Liver (tissue), 9 donors: ENCODE results near the gene P2RY14. TPM values are rescaled to one million over a fixed set of nuclear protein-coding genes. Genes with fewer than 3 reads are reported as not detected.

ENCODE experiments used
- DNase-seq: peaks from one replicate; pipeline ENCODE4 v3.0.0-alpha.2; 2017; ENCODE audit warnings: low spot score
- H3K27ac ChIP-seq, 2 donors: one replicate each; pipeline ENCODE4 v1.7.0; 2013; ENCODE audit warnings: inconsistent platforms in 2 of 2, low read length in 2 of 2, control low read depth in 1 of 2, low read depth in 1 of 2, mild to moderate bottlenecking in 1 of 2
- H3K27me3 ChIP-seq, 4 donors: one replicate each; pipeline versions ENCODE4 v1.6.1 to v1.7.0; 2013; ENCODE audit warnings: low read length in 3 of 4, inconsistent platforms in 1 of 4, mild to moderate bottlenecking in 1 of 4, moderate library complexity in 1 of 4; ENCODE audit not compliant: control insufficient read depth in 4 of 4, insufficient read depth in 4 of 4
- H3K36me3 ChIP-seq, 4 donors: one replicate each; pipeline versions ENCODE4 v1.6.1 to v1.7.0; 2013; ENCODE audit warnings: low read length in 3 of 4, mild to moderate bottlenecking in 3 of 4, low read depth in 1 of 4, moderate library complexity in 1 of 4; ENCODE audit not compliant: control insufficient read depth in 4 of 4, insufficient read depth in 3 of 4
- H3K4me1 ChIP-seq, 4 donors: one replicate each; pipeline versions ENCODE4 v1.6.1 to v1.7.0; 2013; ENCODE audit warnings: low read length in 3 of 4, mild to moderate bottlenecking in 3 of 4, moderate library complexity in 1 of 4; ENCODE audit not compliant: control insufficient read depth in 4 of 4, insufficient read depth in 4 of 4
- H3K4me3 ChIP-seq, 3 donors: one replicate each; pipeline versions ENCODE4 v1.6.1 to v1.7.0; 2013; ENCODE audit warnings: low read length in 3 of 3, control low read depth in 1 of 3, low read depth in 1 of 3, mild to moderate bottlenecking in 1 of 3
- H3K9ac ChIP-seq, 2 donors: one replicate each; pipeline ENCODE4 v1.7.0; 2013; ENCODE audit warnings: low read length in 2 of 2, mild to moderate bottlenecking in 2 of 2, moderate library complexity in 2 of 2, control low read depth in 1 of 2, low read depth in 1 of 2
- H3K9me3 ChIP-seq, 4 donors: one replicate each; pipeline versions ENCODE4 v1.6.1 to v1.7.0; 2013; ENCODE audit warnings: low read length in 3 of 4; ENCODE audit not compliant: control insufficient read depth in 4 of 4
- ATF3 ChIP-seq: IDR thresholded peaks from 2 replicates; pipeline ENCODE4 v1.6.1; 2016; ENCODE audit warnings: antibody characterized with exemption
- CTCF ChIP-seq: fragments of 150-350 bp; IDR thresholded peaks from 2 replicates; pipeline ENCODE4 v1.5.1; 2017; ENCODE audit warnings: improper control_type of control experiment, low read depth, low read length; ENCODE audit not compliant: missing input control
- EGR1 ChIP-seq, 2 donors: IDR thresholded peaks; 2 replicates each; pipeline ENCODE4 v1.6.1; 2016 to 2018; ENCODE audit warnings: antibody characterized with exemption in 2 of 2, low read depth in 2 of 2
- FOXA1 ChIP-seq: IDR thresholded peaks from 2 replicates; pipeline ENCODE4 v1.6.1; 2016; ENCODE audit warnings: antibody characterized with exemption
- FOXA2 ChIP-seq: IDR thresholded peaks from 2 replicates; pipeline ENCODE4 v1.6.1; 2016; ENCODE audit warnings: antibody characterized with exemption
- GABPA ChIP-seq, 2 donors: IDR thresholded peaks in 1 of 2; conservative IDR thresholded peaks in 1 of 2; 2 replicates each; pipeline ENCODE4 v1.6.1; 2016; ENCODE audit warnings: antibody characterized with exemption in 2 of 2, mild to moderate bottlenecking in 1 of 2, moderate library complexity in 1 of 2
- HNF4A ChIP-seq, 2 donors: conservative IDR thresholded peaks; 2 replicates each; pipeline ENCODE4 v1.6.1; 2016; ENCODE audit warnings: antibody characterized with exemption in 2 of 2, mild to moderate bottlenecking in 2 of 2
- HNF4G ChIP-seq: IDR thresholded peaks from 2 replicates; pipeline ENCODE4 v1.6.1; 2016; ENCODE audit warnings: antibody characterized with exemption
- JUND ChIP-seq, 2 donors: IDR thresholded peaks; 2 replicates each; pipeline ENCODE4 v1.6.1; 2016; ENCODE audit warnings: antibody characterized with exemption in 2 of 2
- MAX ChIP-seq: IDR thresholded peaks from 2 replicates; pipeline ENCODE4 v1.6.1; 2016; ENCODE audit warnings: antibody characterized with exemption
- NR2F2 ChIP-seq: IDR thresholded peaks from 2 replicates; pipeline ENCODE4 v1.6.1; 2016; ENCODE audit warnings: antibody characterized with exemption
- RAD21 ChIP-seq, 2 donors: IDR thresholded peaks; 2 replicates each; pipeline ENCODE4 v1.6.1; 2016; ENCODE audit warnings: antibody characterized with exemption in 2 of 2, mild to moderate bottlenecking in 2 of 2
- RXRA ChIP-seq, 2 donors: IDR thresholded peaks; 2 replicates each; pipeline ENCODE4 v1.6.1; 2017 to 2018; ENCODE audit warnings: antibody characterized with exemption in 2 of 2, mild to moderate bottlenecking in 1 of 2
- SP1 ChIP-seq: IDR thresholded peaks from 2 replicates; pipeline ENCODE4 v1.6.1; 2018; ENCODE audit warnings: antibody characterized with exemption, mild to moderate bottlenecking
- TAF1 ChIP-seq: conservative IDR thresholded peaks from 2 replicates; pipeline ENCODE4 v1.6.1; 2016; ENCODE audit warnings: antibody characterized with exemption, mild to moderate bottlenecking
- YY1 ChIP-seq: IDR thresholded peaks from 2 replicates; pipeline ENCODE4 v1.6.1; 2016; ENCODE audit warnings: antibody characterized with exemption, mild to moderate bottlenecking
- ZBTB33 ChIP-seq: IDR thresholded peaks from 2 replicates; pipeline ENCODE4 v1.6.1; 2016; ENCODE audit warnings: antibody characterized with exemption
- WGBS: extraction: QIAGEN DNeasy Blood & Tissue Kit; methylation state at CpG from one replicate; pipeline ENCODE4 v1.1.7; 2013; 5-methylcytosine and 5-hydroxymethylcytosine counted together
- polyA plus RNA-seq, 2 donors: library from polyadenylated mRNA; stranded (reverse) in 1 of 2; unstranded in 1 of 2; fragments of 200-250 nt in 1 of 2; fragments of >200 nt in 1 of 2; fragmentation: Nextera tagmentation in 1 of 2; extraction: Ambion mirVana in 1 of 2; gene quantifications; one replicate each; pipeline versions ENCODE4 v1.2.1 to v1.2.3, GENCODE V29; 2013 to 2015
- total RNA-seq, 2 donors: library from RNA; depleted of rRNA; stranded (reverse); fragments of >200 nt; gene quantifications; one replicate each; pipeline ENCODE4 v1.2.3, GENCODE V29; 2014
- TF ChIP-seq, protein P1 (sequence below): IDR thresholded peaks from 2 replicates; pipeline ENCODE4 v1.6.1; 2016; ENCODE audit warnings: antibody characterized with exemption, mild to moderate bottlenecking
- donor health status: healthy.
- donor health status: healthy.
- donor health status: healthy.
- donor health status: healthy.
- donor health status: healthy.

P2RY14 gene
- total and polyA plus RNA-seq, 4 donors = 0.10 to 0.37 (median 0.22) TPM

- H3K27ac ChIP-seq = no peak overlapping the region
- H3K9me3 ChIP-seq = no peaks in the 10 kb centered on the region
- no peak overlapping the region for H3K9ac ChIP-seq
- H3K4me1 ChIP-seq = no peaks in the 10 kb centered on the region
- whole genome bisulfite sequencing = 88% methylated on average over 4 of the region's 4 CpGs
- H3K27me3 ChIP-seq = no peaks in the 10 kb centered on the region
- TF ChIP-seq ZBTB33 (no peak), RAD21 (IDR thresholded peaks at IDR 0.05) (no peak), CTCF (no peak), FOXA1 (no peak), NR2F2 (no peak), EGR1 (IDR thresholded peaks at IDR 0.05; ENCODE audit: low read depth in 2 of 2) (no peak), GABPA (IDR thresholded peaks at IDR 0.05 in 1 of 2, conservative IDR thresholded peaks at IDR 0.05 in 1 of 2) (no peak), JUND (IDR thresholded peaks at IDR 0.05) (no peak), ATF3 (no peak), MAX (no peak), HNF4A (conservative IDR thresholded peaks at IDR 0.05) (no peak), YY1 (no peak), RXRA (IDR thresholded peaks at IDR 0.05) (no peak), TAF1 (no peak), HNF4G (no peak), SP1 (no peak), FOXA2 (no peak)
- TF ChIP-seq, protein P1, sequence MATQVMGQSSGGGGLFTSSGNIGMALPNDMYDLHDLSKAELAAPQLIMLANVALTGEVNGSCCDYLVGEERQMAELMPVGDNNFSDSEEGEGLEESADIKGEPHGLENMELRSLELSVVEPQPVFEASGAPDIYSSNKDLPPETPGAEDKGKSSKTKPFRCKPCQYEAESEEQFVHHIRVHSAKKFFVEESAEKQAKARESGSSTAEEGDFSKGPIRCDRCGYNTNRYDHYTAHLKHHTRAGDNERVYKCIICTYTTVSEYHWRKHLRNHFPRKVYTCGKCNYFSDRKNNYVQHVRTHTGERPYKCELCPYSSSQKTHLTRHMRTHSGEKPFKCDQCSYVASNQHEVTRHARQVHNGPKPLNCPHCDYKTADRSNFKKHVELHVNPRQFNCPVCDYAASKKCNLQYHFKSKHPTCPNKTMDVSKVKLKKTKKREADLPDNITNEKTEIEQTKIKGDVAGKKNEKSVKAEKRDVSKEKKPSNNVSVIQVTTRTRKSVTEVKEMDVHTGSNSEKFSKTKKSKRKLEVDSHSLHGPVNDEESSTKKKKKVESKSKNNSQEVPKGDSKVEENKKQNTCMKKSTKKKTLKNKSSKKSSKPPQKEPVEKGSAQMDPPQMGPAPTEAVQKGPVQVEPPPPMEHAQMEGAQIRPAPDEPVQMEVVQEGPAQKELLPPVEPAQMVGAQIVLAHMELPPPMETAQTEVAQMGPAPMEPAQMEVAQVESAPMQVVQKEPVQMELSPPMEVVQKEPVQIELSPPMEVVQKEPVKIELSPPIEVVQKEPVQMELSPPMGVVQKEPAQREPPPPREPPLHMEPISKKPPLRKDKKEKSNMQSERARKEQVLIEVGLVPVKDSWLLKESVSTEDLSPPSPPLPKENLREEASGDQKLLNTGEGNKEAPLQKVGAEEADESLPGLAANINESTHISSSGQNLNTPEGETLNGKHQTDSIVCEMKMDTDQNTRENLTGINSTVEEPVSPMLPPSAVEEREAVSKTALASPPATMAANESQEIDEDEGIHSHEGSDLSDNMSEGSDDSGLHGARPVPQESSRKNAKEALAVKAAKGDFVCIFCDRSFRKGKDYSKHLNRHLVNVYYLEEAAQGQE = no peak
- H3K4me3 ChIP-seq = no peak overlapping the region
- DNase-seq = no peak
- H3K36me3 ChIP-seq = no peaks in the 10 kb centered on the region
These were observed 41.3 kb upstream of the P2RY14 start for GRCh38 chr3:151319628-151320027.
